Jurkat, Clone E6-1 (cell line): Measurements from ENCODE around the gene SEC16A.

Source experiments
- DNase-seq: peaks from one replicate; pipeline ENCODE4 v3.0.0-alpha.2; 2011; ENCODE audit warnings: low read depth, low spot score
- H3K4me3 ChIP-seq: 2 replicates; pipeline ENCODE4 v1.5.1; 2011; ENCODE audit warnings: mild to moderate bottlenecking, low read length, control low read depth, moderate library complexity

Gene SEC16A

GRCh38 chr9:136472640-136473353, 10.0 kb downstream of the SEC16A start:
- no peak overlapping the region for H3K4me3 ChIP-seq
- no peak for DNase-seq

DNA sequence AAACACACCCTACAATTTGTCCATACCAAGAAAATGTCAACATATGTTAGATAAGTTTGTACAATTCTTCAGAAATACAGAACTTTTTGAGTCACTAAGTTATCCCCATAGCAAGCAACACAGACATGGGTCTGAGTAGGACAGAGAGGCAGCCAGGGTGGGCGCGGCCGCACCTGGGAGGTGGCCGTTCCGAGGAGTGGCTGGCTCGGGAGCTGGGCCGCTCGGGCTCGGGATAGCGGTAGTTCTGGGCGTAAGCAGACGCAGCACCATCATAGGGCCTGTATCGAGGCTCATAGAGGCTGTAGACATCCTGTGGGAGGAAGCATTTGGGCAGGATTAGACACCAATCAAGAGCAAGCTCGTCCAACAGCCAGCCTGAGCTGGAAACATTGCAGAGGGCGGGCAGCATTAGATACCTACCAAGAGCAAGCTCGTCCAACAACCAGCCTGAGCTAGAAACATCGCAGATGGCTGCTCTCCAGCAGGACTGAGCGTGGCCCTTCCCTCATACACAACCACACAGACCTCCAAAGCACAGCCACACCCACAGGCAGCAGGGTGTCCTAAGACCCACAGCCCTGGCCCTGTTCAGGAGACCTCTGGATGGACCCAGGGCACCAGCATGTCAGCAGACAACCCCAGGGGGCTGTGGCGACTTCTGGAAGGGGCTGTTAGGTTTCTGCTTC, 10.9 kb downstream of the SEC16A start:
- H3K4me3 ChIP-seq: no peak overlapping the region
- no peak for DNase-seq

GRCh38 chr9:136470792-136471469, 11.9 kb downstream of the SEC16A start:
- no peak overlapping the region for H3K4me3 ChIP-seq
- no peak for DNase-seq

GRCh38 chr9:136470356-136470755, 12.5 kb downstream of the SEC16A start:
- no peak overlapping the region for H3K4me3 ChIP-seq

GRCh38 chr9:136467766-136468165, 15.1 kb downstream of the SEC16A start:
- no peak overlapping the region for H3K4me3 ChIP-seq
- DNase-seq: no peak

More at GRCh38 chr9:136470356-136470755, 12.5 kb downstream of the SEC16A start:
- no peak for DNase-seq

GRCh38 chr9:136466155-136466541, 16.7 kb downstream of the SEC16A start:
- H3K4me3 ChIP-seq: no peak overlapping the region
- no peak for DNase-seq

DNA sequence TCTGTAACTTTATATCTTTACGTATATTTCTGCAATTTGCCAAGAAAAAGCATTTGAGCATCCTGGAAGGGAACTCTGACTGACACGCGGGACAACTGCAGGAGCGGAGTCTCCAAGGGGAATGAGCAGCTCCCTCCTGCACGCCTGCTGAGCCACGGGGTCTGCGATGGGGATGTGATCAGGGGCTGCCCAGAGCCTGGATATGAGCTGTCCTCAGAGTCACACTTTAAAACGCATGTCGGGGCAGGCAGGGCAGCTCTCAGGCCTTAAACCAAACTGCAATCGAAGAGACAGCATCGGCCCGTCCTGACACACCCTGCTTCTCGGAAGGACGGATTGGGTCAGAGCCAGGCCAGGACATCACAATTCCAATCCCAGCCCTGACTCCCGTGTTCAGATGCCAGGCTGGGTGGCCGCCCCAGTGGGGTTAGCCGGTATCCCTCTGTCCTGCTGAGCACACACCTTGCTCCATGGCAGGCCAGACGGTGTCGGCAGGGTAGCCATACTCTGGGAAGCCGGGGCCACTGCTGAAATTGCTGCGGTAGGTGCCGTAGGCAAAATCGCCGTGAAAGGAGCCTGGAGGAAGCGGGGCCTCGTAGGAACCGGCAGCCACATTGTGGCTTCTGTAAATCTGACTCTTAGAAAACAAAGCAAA, 17.2 kb downstream of the SEC16A start:
- no peak overlapping the region for H3K4me3 ChIP-seq

GRCh38 chr9:136464241-136464640, 18.6 kb downstream of the SEC16A start:
- no peak overlapping the region for H3K4me3 ChIP-seq
- DNase-seq: no peak

More for the DNA sequence above, 17.2 kb downstream of the SEC16A start:
- no peak for DNase-seq

GRCh38 chr9:136463578-136463977, 19.3 kb downstream of the SEC16A start:
- DNase-seq: no peak

GRCh38 chr9:136462664-136463063, 20.2 kb downstream of the SEC16A start:
- no peak for DNase-seq
- H3K4me3 ChIP-seq: no peak overlapping the region

More at GRCh38 chr9:136463578-136463977, 19.3 kb downstream of the SEC16A start:
- H3K4me3 ChIP-seq: no peak overlapping the region

- H3K4me3 ChIP-seq: no peak overlapping the region
- DNase-seq: no peak
These were observed 22.0 kb downstream of the SEC16A start for GRCh38 chr9:136460772-136461325.

GRCh38 chr9:136459425-136459824, 23.4 kb downstream of the SEC16A start:
- no peak for DNase-seq
- H3K4me3 ChIP-seq: no peak overlapping the region

- H3K4me3 ChIP-seq: no peak overlapping the region
- no peak for DNase-seq
These were observed 25.5 kb downstream of the SEC16A start for GRCh38 chr9:136457326-136457725.

GRCh38 chr9:136456258-136456657, 26.6 kb downstream of the SEC16A start:
- DNase-seq: no peak
- no peak overlapping the region for H3K4me3 ChIP-seq

DNA sequence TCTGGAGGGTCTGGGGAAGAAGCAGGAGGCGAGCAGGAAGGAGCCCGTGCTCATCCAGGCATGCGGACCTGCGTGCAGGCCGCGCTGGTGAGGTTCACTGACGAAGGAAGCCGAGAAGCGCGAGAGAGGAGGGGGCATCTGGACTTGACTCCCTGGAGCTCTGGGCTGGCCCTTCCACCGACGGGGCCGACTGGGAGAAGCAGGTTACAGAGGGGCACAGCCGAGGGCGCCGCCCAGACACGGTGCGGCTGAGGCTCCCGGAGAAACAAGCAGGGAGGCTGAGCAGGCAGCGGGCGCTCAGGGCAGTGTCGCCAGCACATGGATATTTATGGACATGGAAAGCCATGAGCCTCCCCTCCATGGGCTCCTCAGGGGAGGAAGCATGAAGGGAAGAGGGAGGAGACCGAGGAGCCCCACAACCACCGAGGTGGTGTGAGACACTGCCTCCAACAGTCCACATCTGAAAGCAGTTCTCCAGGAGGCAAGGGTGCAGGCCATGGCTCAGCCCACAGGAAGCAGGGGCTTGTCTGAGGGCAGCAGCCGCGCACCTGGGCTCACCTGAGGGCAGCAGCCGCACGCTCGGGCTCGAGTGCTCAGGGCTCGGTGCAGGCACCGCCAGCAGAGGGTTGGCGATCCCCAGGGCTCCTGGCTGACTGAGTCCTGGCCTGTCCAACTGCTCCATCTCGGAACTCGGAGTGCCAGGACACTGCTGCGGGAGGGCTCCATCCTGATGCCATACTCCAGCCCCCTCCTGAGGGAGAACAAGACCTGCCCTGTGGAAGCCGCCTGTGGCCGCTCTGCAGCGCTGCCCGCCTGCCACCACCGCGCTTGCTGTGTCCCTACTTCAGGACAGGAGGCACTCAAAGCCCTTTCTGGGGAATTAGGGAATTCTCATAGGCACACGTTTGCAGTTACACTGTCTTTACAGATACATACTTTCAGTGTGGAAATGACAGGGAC, 27.5 kb downstream of the SEC16A start:
- no peak for DNase-seq
- no peak overlapping the region for H3K4me3 ChIP-seq

DNA sequence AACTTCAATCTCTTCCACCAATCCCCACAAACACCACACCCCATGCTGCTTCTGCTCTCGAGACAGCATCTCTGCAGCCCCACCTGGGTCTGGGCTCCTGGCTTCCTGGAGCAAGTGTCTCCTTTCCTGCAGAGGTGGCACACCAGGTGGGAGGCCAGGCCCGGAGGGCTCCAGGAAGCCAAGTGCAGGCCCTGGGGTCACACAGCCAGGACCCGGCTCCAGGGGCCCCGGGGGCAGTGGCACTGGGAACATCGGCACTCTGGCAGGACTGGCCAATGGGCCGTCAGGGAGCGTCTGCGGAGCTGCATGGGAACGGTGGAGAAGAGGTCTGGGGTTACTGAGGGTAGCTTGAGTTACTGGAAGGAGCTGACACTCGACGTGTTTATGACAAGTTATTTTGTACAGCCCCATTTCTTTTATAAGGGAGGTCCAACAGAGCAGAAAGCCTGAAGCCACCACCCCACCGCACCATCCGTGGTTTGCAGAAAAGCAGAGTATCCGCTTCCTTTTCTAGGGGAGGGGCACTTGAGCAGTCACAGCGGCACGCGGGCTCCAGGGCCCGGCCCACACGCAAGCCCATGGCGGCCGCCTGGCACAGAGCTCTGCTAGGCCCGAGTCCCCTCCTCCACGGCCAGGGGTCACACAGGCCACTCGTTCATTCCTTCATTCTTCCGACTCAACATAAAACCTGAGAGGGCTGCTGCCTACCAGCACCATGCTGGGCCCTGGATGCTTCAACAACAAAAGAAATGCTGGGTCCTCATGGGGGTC, 28.6 kb downstream of the SEC16A start:
- DNase-seq: no peak
- no peak overlapping the region for H3K4me3 ChIP-seq

- DNase-seq: no peak
- H3K4me3 ChIP-seq: no peak overlapping the region
These were observed 29.5 kb downstream of the SEC16A start for GRCh38 chr9:136453326-136453725.
